Fibroblast of villous mesenchyme (primary cell): Measurements from ENCODE around the gene C4orf36. TPM values are rescaled to one million over a fixed set of nuclear protein-coding genes. Genes with fewer than 3 reads are reported as not detected.

Experiments
- DNase-seq: peaks from one replicate; pipeline ENCODE4 v3.0.0-alpha.2; 2010; ENCODE audit warnings: low read depth
- H3K4me3 ChIP-seq: 2 replicates; pipeline ENCODE4 v1.5.1; 2011; ENCODE audit warnings: low read depth, mild to moderate bottlenecking, low read length
- CTCF ChIP-seq: IDR thresholded peaks from 2 replicates; pipeline ENCODE4 v1.5.1; 2012; ENCODE audit warnings: low read depth, mild to moderate bottlenecking, low read length; ENCODE audit not compliant: insufficient read depth
- total RNA-seq: library from RNA; depleted of rRNA; stranded (reverse); fragments of >200 nt; gene quantifications from 2 replicates; pipeline ENCODE4 v1.2.3, GENCODE V29; 2012

C4orf36 gene
- total RNA-seq, 1 donor, result 1.3 TPM

GRCh38 chr4:86831262-86832130 lies 60.7 kb downstream of the C4orf36 start:
- no peak overlapping the region for H3K4me3 ChIP-seq
- no peak for TF ChIP-seq CTCF
- peak; percentile 91 for DNase-seq

Other genes starting within 250 kb of the C4orf36 start
- gene SLC10A6, start 43.0 kb downstream of the C4orf36 start, total RNA-seq, result under 0.01 TPM in 1 of 2 replicates, not detected in the other
- 19.0 and 34.1 TPM in 2 replicates for gene AFF1, start 42.6 kb upstream of the C4orf36 start, total RNA-seq